HG02852 (cell line): ENCODE measurements around the gene AOPEP.
"Not testable (repeated sequence)": the region's sequence is repeated elsewhere in the genome, so short reads cannot be mapped to it uniquely, and the experiment has no call there.

Experiments
- ATAC-seq: cut with Tn5 transposase; IDR thresholded peaks from one replicate; pipeline ENCODE4 v1.9.1; 2021; ENCODE audit warnings: mild to moderate bottlenecking, moderate library complexity; ENCODE audit not compliant: unreplicated experiment

Gene AOPEP

DNA sequence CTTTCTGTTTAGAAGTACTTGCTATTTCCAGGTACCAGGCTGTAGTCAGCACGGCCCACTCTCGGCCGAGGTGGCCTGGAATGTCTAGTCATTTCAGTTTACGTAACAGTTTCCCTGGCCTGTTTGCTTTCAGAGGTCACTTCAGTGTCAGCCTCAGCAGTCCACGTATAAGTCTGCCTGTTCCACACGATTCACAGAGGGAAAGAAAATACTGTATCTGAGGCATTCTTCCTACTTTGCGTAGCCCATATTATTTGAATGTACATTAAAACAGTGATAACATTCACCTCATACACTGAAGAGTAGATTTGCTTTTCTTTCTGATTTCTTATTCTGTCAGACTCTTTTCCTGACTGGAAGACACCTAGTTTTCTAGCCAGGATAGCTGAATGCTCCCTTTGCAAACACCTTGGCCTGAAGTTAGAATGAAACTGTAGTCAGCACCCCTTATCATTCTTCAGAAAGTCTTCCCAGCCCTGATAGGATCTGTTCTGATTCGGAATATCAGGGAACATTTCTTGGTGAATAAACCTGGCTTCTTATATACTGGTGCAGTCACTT, 140.9 kb downstream of the AOPEP start:
- ATAC-seq = no peak

- no peak for ATAC-seq
Measured at GRCh38 chr9:94867842-94868312, 141.4 kb downstream of the AOPEP start.

GRCh38 chr9:94868464-94868863, 142.0 kb downstream of the AOPEP start:
- ATAC-seq = no peak

GRCh38 chr9:94869415-94869843, 142.9 kb downstream of the AOPEP start:
- no peak for ATAC-seq

DNA sequence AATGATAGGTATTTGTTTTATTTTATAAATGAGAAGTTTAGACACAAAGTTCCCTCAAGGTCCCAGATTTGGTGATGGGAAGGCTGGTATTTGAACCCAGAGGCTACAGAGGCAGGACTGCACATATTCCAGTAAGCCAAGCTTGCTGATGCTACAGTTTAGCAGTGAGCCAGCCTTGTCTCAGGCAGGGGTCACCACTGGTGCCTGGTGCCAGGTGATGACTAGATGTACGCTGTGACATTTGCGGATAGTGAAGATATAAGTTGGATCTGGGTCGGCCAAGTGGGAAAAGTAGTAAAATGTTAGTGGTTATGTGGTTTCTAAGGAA, 143.9 kb downstream of the AOPEP start:
- no peak for ATAC-seq

GRCh38 chr9:94870793-94871558, 144.5 kb downstream of the AOPEP start:
- ATAC-seq = no peak

DNA sequence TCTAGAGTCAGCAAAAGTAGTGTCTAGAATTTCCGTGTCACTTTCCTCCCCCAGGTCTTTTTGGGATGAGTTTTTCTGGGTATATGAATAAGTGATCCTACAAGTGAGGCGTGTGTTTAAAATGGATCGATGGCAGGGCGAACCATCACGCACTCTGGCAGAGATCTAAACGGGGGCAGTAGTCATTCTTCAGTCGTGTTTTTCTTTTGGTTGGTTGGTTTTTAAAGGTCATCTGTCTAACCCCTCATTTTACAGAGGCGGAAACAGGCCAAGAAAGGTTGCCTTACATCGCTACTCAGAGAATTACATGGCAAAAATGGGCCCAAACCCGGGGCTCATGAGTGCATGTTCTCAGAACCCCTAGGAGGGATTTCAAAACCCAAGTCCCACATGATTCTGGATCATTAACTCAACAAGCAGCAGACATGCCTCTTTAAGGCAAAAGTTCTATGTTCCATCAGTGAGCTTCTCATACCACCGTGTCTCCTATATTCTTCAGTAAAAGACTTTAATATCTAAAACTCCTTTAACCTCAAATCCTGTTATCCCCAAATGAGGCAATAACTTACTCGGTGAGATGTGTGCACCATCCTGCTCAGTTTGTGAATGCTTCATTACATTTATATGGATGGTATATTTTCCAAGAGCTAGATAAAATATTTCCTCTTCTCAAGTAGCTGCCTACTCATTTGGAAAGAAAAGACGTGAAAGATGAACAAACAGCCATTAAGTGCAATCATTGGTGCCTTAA, 145.8 kb downstream of the AOPEP start:
- ATAC-seq = no peak

DNA sequence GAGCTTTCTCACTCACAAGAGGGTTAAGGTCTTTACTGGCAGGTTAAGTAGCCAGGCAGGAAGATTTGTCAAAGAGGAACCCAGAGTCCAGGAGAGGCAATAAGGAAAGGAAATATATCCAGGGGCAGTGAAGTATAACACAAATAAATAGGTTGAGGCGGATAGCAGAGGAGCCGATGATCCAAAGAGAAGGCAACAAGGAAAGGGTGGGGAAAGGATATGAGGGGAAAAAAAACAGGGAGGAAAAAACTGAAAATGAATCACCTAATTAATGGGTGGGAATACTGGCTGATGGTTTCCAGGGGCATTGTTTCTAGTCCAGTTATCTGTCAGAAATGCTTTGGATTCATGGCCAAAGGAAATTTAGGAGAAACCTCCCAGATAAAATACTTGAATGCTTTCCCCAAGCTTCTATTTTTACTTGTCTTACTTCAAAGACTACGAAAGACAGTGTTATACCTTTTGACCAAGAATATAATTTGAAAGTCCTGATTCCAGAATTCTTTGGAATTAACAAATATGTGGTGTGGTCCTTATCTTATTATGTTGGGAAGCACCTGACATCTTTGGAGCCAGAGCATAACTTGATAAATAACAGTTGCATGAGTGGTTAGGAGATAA, 146.5 kb downstream of the AOPEP start:
- no peak for ATAC-seq

DNA sequence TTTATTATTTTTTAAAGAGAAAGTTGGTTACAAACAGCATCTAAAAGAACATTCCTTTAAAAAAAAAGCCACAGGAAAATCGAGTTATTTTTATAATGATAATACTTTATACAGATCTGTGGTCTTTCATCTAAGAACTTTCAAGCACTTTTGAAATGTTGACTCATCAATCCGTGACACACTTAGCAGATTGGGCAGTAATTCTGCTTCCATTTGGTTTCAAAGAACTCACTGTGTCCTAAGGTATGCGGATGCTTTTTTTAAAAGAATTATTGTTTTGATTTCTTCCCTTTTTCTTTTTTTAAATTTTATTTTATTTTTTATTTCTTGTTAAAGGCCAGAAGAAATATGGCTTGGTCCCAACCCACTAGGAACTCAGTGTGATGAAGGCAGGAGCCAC, 147.8 kb downstream of the AOPEP start:
- ATAC-seq = no peak

GRCh38 chr9:94875300-94876020, 149.0 kb downstream of the AOPEP start:
- peak; percentile 83 for ATAC-seq

GRCh38 chr9:94878804-94879203, 152.3 kb downstream of the AOPEP start:
- ATAC-seq = not testable (repeated sequence)

DNA sequence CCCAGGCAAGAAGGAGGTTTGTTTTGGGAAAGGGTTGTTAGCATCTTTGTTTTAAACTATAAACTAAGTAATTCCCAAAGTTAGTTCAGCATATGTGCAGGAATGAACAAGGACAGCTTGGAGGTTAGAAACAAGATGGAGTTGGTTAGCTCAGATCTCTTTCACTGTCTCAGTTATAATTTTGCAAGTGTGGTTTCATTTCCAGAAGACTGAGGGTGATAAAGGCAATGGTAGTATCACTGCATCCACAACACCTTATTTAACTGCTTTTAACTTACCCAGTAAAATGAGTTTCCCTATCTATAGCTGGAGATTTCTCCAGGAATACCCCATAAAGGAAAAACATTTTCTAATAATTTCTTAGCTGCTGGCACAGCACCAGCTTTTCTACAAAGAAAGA, 152.7 kb downstream of the AOPEP start:
- ATAC-seq = no peak

DNA sequence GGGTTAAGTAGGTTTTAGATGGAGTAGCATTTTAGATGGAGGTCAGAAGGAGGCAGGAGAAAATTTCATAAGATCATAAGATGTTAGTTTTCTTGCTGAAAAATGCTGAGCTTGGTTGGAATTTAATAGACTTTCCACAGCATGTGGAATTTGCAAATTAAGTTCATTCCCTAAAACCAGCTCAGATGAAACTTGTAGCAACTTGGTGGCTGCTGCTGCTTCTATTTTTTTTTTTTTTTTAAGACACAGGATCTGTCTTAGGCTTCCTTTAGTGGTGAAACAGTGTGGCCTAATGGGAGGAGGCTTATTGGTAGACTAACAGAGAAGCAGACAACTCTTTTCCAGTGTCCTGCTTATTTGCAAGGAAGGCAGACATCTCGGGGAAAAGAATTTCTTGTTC, 154.5 kb downstream of the AOPEP start:
- no peak for ATAC-seq

DNA sequence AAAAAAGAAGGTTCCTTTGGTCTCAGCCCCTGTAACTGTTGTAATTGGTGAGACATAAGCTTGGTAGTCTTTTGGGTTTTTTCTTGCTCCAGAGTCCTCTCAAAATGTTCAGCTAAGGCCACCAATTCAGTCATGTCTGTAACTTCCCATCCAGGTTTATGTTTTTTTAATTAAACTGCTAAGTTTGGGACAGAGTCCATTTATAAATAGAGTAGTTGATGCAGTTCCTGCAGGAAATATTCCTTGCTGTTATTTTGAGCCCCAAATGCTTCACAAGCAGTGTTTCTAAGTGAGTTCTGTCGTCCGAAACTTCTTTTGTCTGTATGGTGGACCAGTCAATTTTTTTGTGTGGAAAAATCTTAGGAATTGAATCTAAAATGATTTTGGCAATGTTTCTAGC, 155.0 kb downstream of the AOPEP start:
- no peak for ATAC-seq

DNA sequence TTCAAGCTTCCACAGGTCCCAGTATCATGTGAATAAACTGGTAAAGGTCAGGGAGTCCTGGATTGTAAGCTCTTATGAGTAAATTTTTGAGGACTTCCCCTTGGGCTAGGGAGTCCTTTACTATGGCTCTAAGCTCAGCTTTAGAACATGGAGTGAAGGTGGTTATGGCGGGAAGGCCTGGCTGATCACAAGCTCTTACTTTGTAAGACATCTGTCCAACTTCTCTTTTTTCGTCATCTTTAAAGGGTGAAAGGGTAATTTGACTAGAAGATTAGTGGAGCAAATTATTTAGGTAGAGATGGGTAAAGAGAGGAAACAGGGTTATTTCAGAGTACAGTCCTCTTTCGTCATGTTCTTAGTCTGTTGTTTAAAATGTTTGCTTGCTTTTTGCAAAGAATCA, 155.4 kb downstream of the AOPEP start:
- no peak for ATAC-seq

DNA sequence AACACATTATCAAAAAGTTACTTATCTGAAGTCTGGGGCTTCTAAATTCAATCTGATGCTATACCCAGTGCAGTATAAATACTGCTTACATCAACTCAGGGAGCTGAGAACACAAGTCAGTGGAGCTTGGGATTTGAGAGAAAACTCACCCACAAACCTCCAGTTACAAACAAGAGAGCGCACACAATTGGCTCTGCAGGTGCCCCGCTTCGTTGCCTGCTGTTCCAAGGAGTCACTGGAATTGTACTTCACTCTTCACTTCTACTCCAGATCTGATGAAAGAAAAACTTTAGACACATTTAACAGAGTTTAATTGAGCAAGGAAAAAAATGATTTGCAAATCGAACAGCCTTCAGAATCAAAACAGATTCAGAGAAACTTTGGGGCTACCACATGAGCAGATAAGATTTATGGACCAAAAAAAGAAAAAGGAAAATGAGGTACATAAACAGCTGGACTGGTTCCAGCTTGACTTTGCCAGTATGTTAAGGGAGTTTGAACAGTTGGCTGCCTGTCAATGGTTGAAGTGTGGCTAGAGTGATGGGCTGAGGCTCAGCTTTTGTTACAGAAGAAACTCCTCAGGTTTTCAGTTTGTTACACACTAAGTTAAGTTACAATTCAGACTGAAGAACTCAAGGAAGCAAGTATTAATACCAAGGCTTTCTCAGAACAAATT, 156.6 kb downstream of the AOPEP start:
- no peak for ATAC-seq

- ATAC-seq = no peak
Measured at GRCh38 chr9:94885854-94886447, 159.5 kb downstream of the AOPEP start.

- ATAC-seq = no peak
Measured at GRCh38 chr9:94887721-94888120, 161.2 kb downstream of the AOPEP start.

GRCh38 chr9:94888775-94889174, 162.3 kb downstream of the AOPEP start:
- ATAC-seq = no peak

GRCh38 chr9:94889628-94890027, 163.1 kb downstream of the AOPEP start:
- ATAC-seq = no peak
